Measurements from ENCODE around the gene KCND3.

The KCND3 gene

GRCh38 chr1:111894497-111894896, 95.0 kb downstream of the KCND3 start:
- Histone ChIP-seq H2BK15ac (ENCODE audit: low read length) (no peak overlapping the region), H3K4ac (ENCODE audit: low read length) (no peak overlapping the region), H3K4me1 (ENCODE audit: control insufficient read depth in 2 of 2, insufficient read depth in 1 of 2, low read depth in 1 of 2, low read length in 2 of 2) (no peaks in the 10 kb centered on the region), H3K4me2 (ENCODE audit: insufficient read depth, low read length, poor library complexity, severe bottlenecking) (no peak overlapping the region), H2AFZ (ENCODE audit: low read length) (no peak overlapping the region), H3K14ac (ENCODE audit: low read length) (peak overlapping the region; percentile 50), H3K4me3 (ENCODE audit: low read length in 2 of 2) (no peak overlapping the region), H3K27me3 (ENCODE audit: control insufficient read depth in 3 of 3, insufficient read depth in 3 of 3, low read depth in 1 of 3, low read length in 3 of 3) (peaks cover 0 to 6% (median 0%) of the 10 kb centered on the region in 3 experiments), H3K36me3 (replicated peaks in 1 of 2; ENCODE audit: control insufficient read depth in 2 of 2, insufficient read depth in 2 of 2, low read length in 2 of 2) (no peaks in the 10 kb centered on the region), H2BK120ac (ENCODE audit: low read depth, low read length) (no peak overlapping the region), H3K18ac (ENCODE audit: low read length) (peak overlapping the region; percentile 53), H3K9me3 (replicated peaks in 1 of 2; ENCODE audit: control insufficient read depth in 2 of 2, insufficient read depth in 1 of 2, low read depth in 1 of 2, low read length in 2 of 2) (no peaks in the 10 kb centered on the region), H2AK5ac (ENCODE audit: low read depth, low read length) (no peak overlapping the region), H3K9ac (ENCODE audit: low read depth, low read length, poor library complexity) (no peak overlapping the region), H3K27ac (replicated peaks; ENCODE audit: low read length) (no peak overlapping the region), H4K91ac (ENCODE audit: low read depth, low read length, poor library complexity) (no peak overlapping the region), H2BK5ac (ENCODE audit: low read length) (no peak overlapping the region), H3K23ac (ENCODE audit: low read depth, low read length, poor library complexity) (no peak overlapping the region), H4K8ac (ENCODE audit: low read depth, low read length) (no peak overlapping the region), H2BK12ac (ENCODE audit: low read length) (no peak overlapping the region), H3K79me1 (ENCODE audit: low read depth, low read length) (no peaks in the 10 kb centered on the region)
- WGBS, 2 donors (ENCODE audit: extremely low coverage in 2 of 2, insufficient read length in 2 of 2, insufficient replicate concordance in 1 of 2), result no CpG with 5 or more reads among the region's 6 CpGs
- no peak for DNase-seq (ENCODE audit: low spot score)

DNA sequence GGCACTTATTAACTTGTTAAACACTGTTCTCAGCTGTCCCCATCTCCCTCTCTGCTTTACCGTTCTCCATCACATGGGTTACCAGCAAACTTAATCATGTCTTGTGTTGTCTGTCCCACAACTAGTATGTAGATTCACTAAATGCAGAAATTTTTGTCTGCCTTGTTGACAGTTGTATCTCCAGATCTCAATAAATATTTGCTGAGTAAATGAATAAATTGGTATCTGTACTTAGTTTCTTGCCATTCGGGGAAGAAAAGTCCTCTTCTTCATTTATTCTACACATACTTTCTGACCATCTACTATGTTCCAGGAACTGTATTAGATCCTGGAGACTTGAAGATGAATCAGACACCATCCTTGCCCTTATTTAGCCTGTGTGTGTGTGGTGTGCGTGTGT, 97.9 kb downstream of the KCND3 start:
- Histone ChIP-seq H3K4me3 (ENCODE audit: low read length in 2 of 2) (no peak overlapping the region), H3K14ac (ENCODE audit: low read length) (no peak overlapping the region), H3K9me3 (replicated peaks in 1 of 2; ENCODE audit: control insufficient read depth in 2 of 2, insufficient read depth in 1 of 2, low read depth in 1 of 2, low read length in 2 of 2) (no peaks in the 10 kb centered on the region), H2BK120ac (ENCODE audit: low read depth, low read length) (no peak overlapping the region), H2BK15ac (ENCODE audit: low read length) (no peak overlapping the region), H2AK5ac (ENCODE audit: low read depth, low read length) (no peak overlapping the region), H3K4me1 (ENCODE audit: control insufficient read depth in 2 of 2, insufficient read depth in 1 of 2, low read depth in 1 of 2, low read length in 2 of 2) (peaks cover 0 to 10% of the 10 kb centered on the region in 2 donors), H3K27ac (replicated peaks; ENCODE audit: low read length) (no peak overlapping the region), H3K79me1 (ENCODE audit: low read depth, low read length) (no peaks in the 10 kb centered on the region), H3K23ac (ENCODE audit: low read depth, low read length, poor library complexity) (no peak overlapping the region), H3K4ac (ENCODE audit: low read length) (no peak overlapping the region), H3K36me3 (replicated peaks in 1 of 2; ENCODE audit: control insufficient read depth in 2 of 2, insufficient read depth in 2 of 2, low read length in 2 of 2) (no peaks in the 10 kb centered on the region), H3K18ac (ENCODE audit: low read length) (no peak overlapping the region), H4K8ac (ENCODE audit: low read depth, low read length) (no peak overlapping the region), H2BK5ac (ENCODE audit: low read length) (no peak overlapping the region), H3K4me2 (ENCODE audit: insufficient read depth, low read length, poor library complexity, severe bottlenecking) (no peak overlapping the region), H3K9ac (ENCODE audit: low read depth, low read length, poor library complexity) (no peak overlapping the region), H3K27me3 (ENCODE audit: control insufficient read depth in 3 of 3, insufficient read depth in 3 of 3, low read depth in 1 of 3, low read length in 3 of 3) (peaks cover 0 to 6% (median 0%) of the 10 kb centered on the region in 3 experiments), H2AFZ (ENCODE audit: low read length) (no peak overlapping the region), H2BK12ac (ENCODE audit: low read length) (no peak overlapping the region), H4K91ac (ENCODE audit: low read depth, low read length, poor library complexity) (no peak overlapping the region)
- no CpG with 5 or more reads among the region's 3 CpGs for WGBS, 2 donors (ENCODE audit: extremely low coverage in 2 of 2, insufficient read length in 2 of 2, insufficient replicate concordance in 1 of 2)
- DNase-seq (ENCODE audit: low spot score), result no peak

DNA sequence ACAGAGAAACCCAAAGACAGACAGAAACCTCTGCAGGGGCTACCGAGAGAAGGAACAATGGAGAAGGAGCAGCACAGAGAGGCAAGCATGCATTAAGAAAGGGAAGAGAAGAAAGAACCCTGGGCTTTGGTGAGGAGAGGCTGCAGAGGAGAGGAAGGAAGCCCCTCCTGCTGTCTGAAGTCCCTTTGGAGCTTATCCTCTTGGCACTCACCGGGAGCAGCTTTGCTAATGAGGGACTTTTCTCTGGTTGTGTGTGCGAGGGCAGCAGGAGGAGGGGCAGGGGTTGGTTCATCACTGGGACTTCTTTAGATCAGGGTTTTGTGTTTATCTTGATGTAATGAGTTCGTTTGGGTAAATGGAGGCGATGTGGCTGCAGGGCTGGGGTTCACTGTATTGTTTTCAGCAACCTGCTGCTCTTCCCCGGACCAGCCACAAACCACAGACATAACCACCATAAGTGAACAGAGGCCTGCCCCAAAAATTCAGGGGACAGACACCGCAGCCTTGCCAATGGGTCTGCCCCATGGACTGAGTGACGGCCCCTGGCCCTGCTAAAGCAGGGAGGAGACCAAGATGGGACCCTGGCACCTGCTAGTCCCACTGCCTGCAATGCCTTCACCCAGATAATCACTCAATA, 100.6 kb downstream of the KCND3 start:
- Histone ChIP-seq H3K36me3 (replicated peaks in 1 of 2; ENCODE audit: control insufficient read depth in 2 of 2, insufficient read depth in 2 of 2, low read length in 2 of 2) (no peaks in the 10 kb centered on the region), H2BK120ac (ENCODE audit: low read depth, low read length) (no peak overlapping the region), H4K91ac (ENCODE audit: low read depth, low read length, poor library complexity) (no peak overlapping the region), H3K9me3 (replicated peaks in 1 of 2; ENCODE audit: control insufficient read depth in 2 of 2, insufficient read depth in 1 of 2, low read depth in 1 of 2, low read length in 2 of 2) (no peaks in the 10 kb centered on the region), H3K14ac (ENCODE audit: low read length) (no peak overlapping the region), H2BK5ac (ENCODE audit: low read length) (no peak overlapping the region), H2BK12ac (ENCODE audit: low read length) (no peak overlapping the region), H3K79me1 (ENCODE audit: low read depth, low read length) (no peaks in the 10 kb centered on the region), H2AK5ac (ENCODE audit: low read depth, low read length) (no peak overlapping the region), H3K27me3 (ENCODE audit: control insufficient read depth in 3 of 3, insufficient read depth in 3 of 3, low read depth in 1 of 3, low read length in 3 of 3) (peaks cover 0 to 9% (median 0%) of the 10 kb centered on the region in 3 experiments), H3K4me1 (ENCODE audit: control insufficient read depth in 2 of 2, insufficient read depth in 1 of 2, low read depth in 1 of 2, low read length in 2 of 2) (peaks cover 0 to 10% of the 10 kb centered on the region in 2 donors), H2AFZ (ENCODE audit: low read length) (no peak overlapping the region), H3K4ac (ENCODE audit: low read length) (no peak overlapping the region), H3K4me3 (ENCODE audit: low read length in 2 of 2) (no peak overlapping the region), H3K23ac (ENCODE audit: low read depth, low read length, poor library complexity) (no peak overlapping the region), H3K9ac (ENCODE audit: low read depth, low read length, poor library complexity) (no peak overlapping the region), H2BK15ac (ENCODE audit: low read length) (peak overlapping the region; percentile 46), H3K4me2 (ENCODE audit: insufficient read depth, low read length, poor library complexity, severe bottlenecking) (no peak overlapping the region), H3K27ac (replicated peaks; ENCODE audit: low read length) (peak overlapping the region; percentile 33), H4K8ac (ENCODE audit: low read depth, low read length) (no peak overlapping the region), H3K18ac (ENCODE audit: low read length) (peak overlapping the region; percentile 49)
- DNase-seq (ENCODE audit: low spot score), result no peak
- WGBS, 2 donors (ENCODE audit: extremely low coverage in 2 of 2, insufficient read length in 2 of 2, insufficient replicate concordance in 1 of 2), result no CpG with 5 or more reads among the region's 8 CpGs

DNA sequence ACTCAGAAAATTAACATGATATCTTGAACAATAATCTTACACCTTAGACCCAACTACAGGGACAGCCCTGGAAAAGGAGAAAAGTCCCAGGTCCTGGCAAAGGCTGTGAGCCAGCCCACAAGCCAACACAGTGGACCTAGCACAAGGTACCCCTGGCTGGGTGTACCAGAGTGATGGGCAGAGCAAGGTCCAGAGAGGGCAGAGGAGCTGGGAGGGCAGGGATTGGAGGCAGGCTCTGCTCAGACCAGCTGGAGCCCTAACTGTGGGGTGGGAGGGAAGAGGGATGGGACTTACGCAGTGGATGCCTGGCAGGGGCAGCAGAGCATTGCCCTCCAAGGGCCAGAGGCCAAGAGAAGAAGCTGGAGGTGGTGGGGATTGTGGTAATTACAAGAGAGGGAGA, 101.6 kb downstream of the KCND3 start:
- peak overlapping the region; percentile 10 for H2AK5ac ChIP-seq (ENCODE audit: low read depth, low read length)
- H3K23ac ChIP-seq (ENCODE audit: low read depth, low read length, poor library complexity), result no peak overlapping the region
- peaks cover 0 to 9% (median 0%) of the 10 kb centered on the region in 3 experiments for H3K27me3 ChIP-seq (ENCODE audit: control insufficient read depth in 3 of 3, insufficient read depth in 3 of 3, low read depth in 1 of 3, low read length in 3 of 3)
- no peaks in the 10 kb centered on the region for H3K36me3 ChIP-seq (replicated peaks in 1 of 2; ENCODE audit: control insufficient read depth in 2 of 2, insufficient read depth in 2 of 2, low read length in 2 of 2)
- no peak overlapping the region for H4K91ac ChIP-seq (ENCODE audit: low read depth, low read length, poor library complexity)
- H3K4me3 ChIP-seq (ENCODE audit: low read length in 2 of 2), result no peak overlapping the region
- no peak overlapping the region for H2AFZ ChIP-seq (ENCODE audit: low read length)
- peak overlapping the region; percentile 11 for H2BK15ac ChIP-seq (ENCODE audit: low read length)
- peak overlapping the region; percentile 66 for H3K18ac ChIP-seq (ENCODE audit: low read length)
- H2BK120ac ChIP-seq (ENCODE audit: low read depth, low read length), result no peak overlapping the region
- no peak overlapping the region for H3K4ac ChIP-seq (ENCODE audit: low read length)
- H3K27ac ChIP-seq (replicated peaks; ENCODE audit: low read length), result no peak overlapping the region
- peak overlapping the region; percentile 5 for H2BK12ac ChIP-seq (ENCODE audit: low read length)
- no peak overlapping the region for H3K14ac ChIP-seq (ENCODE audit: low read length)
- no peak overlapping the region for H4K8ac ChIP-seq (ENCODE audit: low read depth, low read length)
- H2BK5ac ChIP-seq (ENCODE audit: low read length), result no peak overlapping the region
- DNase-seq (ENCODE audit: low spot score), result no peak
- H3K4me1 ChIP-seq (ENCODE audit: control insufficient read depth in 2 of 2, insufficient read depth in 1 of 2, low read depth in 1 of 2, low read length in 2 of 2), result peaks cover 0 to 12% of the 10 kb centered on the region in 2 donors
- H3K9me3 ChIP-seq (replicated peaks in 1 of 2; ENCODE audit: control insufficient read depth in 2 of 2, insufficient read depth in 1 of 2, low read depth in 1 of 2, low read length in 2 of 2), result no peaks in the 10 kb centered on the region
- WGBS, 2 donors (ENCODE audit: extremely low coverage in 2 of 2, insufficient read length in 2 of 2, insufficient replicate concordance in 1 of 2), result no CpG with 5 or more reads among the region's 1 CpG
- H3K79me1 ChIP-seq (ENCODE audit: low read depth, low read length), result no peaks in the 10 kb centered on the region
- no peak overlapping the region for H3K9ac ChIP-seq (ENCODE audit: low read depth, low read length, poor library complexity)
- no peak overlapping the region for H3K4me2 ChIP-seq (ENCODE audit: insufficient read depth, low read length, poor library complexity, severe bottlenecking)

Data from neuronal stem cell (in vitro differentiated cells).